Ascending aorta (tissue), 2 donors: ENCODE results near the gene TMEM254. TPM values are rescaled to one million over a fixed set of nuclear protein-coding genes. Genes with fewer than 3 reads are reported as not detected.
"Not testable (repeated sequence)": the region's sequence is repeated elsewhere in the genome, so short reads cannot be mapped to it uniquely, and the experiment has no call there.

Source experiments
- DNase-seq, 2 donors: peaks; one replicate each; pipeline ENCODE4 v3.0.0-alpha.2; 2019; ENCODE audit warnings: low spot score in 2 of 2
- H3K27ac ChIP-seq, 2 donors: fragments of 200-600 bp; sonication (generic); one replicate each; pipeline ENCODE4 v1.5.1; 2016 to 2017; ENCODE audit warnings: mild to moderate bottlenecking in 1 of 2
- H3K27me3 ChIP-seq: fragments of 200-600 bp; sonication (generic); one replicate; pipeline ENCODE4 v1.5.1; 2017
- H3K36me3 ChIP-seq, 2 donors: fragments of 200-600 bp; sonication (generic); one replicate each; pipeline ENCODE4 v1.5.1; 2016
- H3K4me1 ChIP-seq, 2 donors: fragments of 200-600 bp; sonication (generic); one replicate each; pipeline ENCODE4 v1.5.1; 2016 to 2017; ENCODE audit warnings: mild to moderate bottlenecking in 1 of 2
- H3K4me3 ChIP-seq, 2 donors: fragments of 200-600 bp; sonication (generic); one replicate each; pipeline ENCODE4 v1.5.1; 2016 to 2017; ENCODE audit warnings: mild to moderate bottlenecking in 1 of 2
- H3K9me3 ChIP-seq, 2 donors: fragments of 200-600 bp; sonication (generic); one replicate each; pipeline ENCODE4 v1.5.1; 2016
- intact Hi-C: fragments of 100-400 bp; cut with DNase I; formaldehyde crosslinking; loops from one replicate; pipeline ENCODE4 v1.15.1; 2023
- total RNA-seq: library from RNA; depleted of rRNA; stranded (reverse); fragments of >200 nt; gene quantifications from one replicate; pipeline ENCODE4 v1.1.0, GENCODE V29; 2016
- TF ChIP-seq, protein P1 (sequence below), 3 experiments: fragments of 200-600 bp in 2 of 3; fragments of 450-650 bp in 1 of 3; sonication (generic) in 2 of 3; IDR thresholded peaks; one replicate each; pipeline ENCODE4 v1.5.1; 2016 to 2019; ENCODE audit warnings: antibody characterized with exemption in 3 of 3, mild to moderate bottlenecking in 1 of 3, moderate library complexity in 1 of 3

Gene TMEM254
- total RNA-seq, 1 donor from 2014 or later = 2.4 TPM

DNA sequence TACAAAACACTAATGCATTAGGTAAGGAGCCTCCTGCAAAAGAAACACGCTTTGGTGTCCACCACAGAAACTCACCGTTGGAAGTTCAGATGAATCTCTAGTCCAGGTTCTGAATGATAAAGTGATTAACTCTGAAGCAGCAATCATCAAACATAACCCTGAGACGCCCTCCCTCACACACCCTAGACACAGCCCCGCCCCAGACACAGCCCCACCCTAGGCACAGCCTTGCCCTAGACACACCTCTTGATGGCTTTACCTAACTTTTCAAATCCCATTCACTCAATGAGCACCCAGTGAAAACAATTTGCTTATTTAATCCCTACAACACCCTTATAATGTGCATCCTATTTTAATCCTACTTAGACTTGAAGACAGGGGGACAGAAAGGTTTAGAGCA lies 21.3 kb upstream of the TMEM254 start:
- no peaks in the 10 kb centered on the region for H3K4me1 ChIP-seq
- no peak overlapping the region for H3K27ac ChIP-seq
- H3K9me3 ChIP-seq = no peaks in the 10 kb centered on the region
- TF ChIP-seq, protein P1, sequence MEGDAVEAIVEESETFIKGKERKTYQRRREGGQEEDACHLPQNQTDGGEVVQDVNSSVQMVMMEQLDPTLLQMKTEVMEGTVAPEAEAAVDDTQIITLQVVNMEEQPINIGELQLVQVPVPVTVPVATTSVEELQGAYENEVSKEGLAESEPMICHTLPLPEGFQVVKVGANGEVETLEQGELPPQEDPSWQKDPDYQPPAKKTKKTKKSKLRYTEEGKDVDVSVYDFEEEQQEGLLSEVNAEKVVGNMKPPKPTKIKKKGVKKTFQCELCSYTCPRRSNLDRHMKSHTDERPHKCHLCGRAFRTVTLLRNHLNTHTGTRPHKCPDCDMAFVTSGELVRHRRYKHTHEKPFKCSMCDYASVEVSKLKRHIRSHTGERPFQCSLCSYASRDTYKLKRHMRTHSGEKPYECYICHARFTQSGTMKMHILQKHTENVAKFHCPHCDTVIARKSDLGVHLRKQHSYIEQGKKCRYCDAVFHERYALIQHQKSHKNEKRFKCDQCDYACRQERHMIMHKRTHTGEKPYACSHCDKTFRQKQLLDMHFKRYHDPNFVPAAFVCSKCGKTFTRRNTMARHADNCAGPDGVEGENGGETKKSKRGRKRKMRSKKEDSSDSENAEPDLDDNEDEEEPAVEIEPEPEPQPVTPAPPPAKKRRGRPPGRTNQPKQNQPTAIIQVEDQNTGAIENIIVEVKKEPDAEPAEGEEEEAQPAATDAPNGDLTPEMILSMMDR (IDR thresholded peaks at IDR 0.05) = no peak
- H3K27me3 ChIP-seq = no peaks in the 10 kb centered on the region
- no peak for DNase-seq
- H3K4me3 ChIP-seq = no peak overlapping the region
- no peaks in the 10 kb centered on the region for H3K36me3 ChIP-seq
- intact Hi-C loops = no loop called here

DNA sequence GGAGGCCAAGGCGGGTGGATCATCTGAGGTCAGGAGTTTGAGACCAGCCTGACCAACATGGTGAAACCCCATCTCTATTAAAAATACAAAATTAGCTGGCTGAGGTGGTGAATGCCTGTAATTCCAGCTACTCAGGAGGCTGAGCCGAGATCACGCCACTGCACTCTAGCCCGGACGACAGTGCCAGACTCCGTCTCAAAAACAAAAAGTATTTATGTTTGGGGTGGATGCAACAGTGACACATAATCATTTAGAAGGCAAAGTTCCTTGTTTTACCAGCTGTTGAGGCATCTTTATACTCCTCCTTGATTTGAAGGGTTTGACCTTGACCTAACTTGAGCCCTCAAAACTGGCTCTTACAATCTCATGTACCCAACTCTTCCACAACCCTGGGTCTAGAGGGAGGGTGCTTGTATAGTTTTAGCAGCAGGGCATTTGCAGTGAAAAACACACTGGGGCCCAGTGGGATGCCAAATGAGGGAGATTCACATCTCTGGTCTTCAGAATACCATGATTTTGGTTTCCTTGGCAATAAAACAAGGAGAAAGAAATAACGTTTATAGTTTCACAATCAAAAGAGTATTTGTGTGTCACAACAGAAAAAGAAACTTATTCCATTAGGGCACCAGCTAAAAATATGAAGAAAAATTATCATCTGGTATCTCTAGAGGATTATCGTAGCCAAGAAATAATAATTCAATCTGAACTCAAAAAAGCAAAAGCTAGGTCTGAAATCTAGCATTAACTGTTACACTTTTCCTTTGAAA lies 14.2 kb upstream of the TMEM254 start:
- no peak for DNase-seq
- peak overlapping the region; percentile 41 to 70 for H3K27ac ChIP-seq
- H3K36me3 ChIP-seq = no peaks in the 10 kb centered on the region
- intact Hi-C loops = no loop called here
- H3K27me3 ChIP-seq = no peaks in the 10 kb centered on the region
- H3K4me1 ChIP-seq = peaks cover 0 to 4% of the 10 kb centered on the region in 2 donors
- TF ChIP-seq, protein P1 (IDR thresholded peaks at IDR 0.05) = no peak
- peak overlapping the region in 1 of 2 donors; percentile 19 for H3K4me3 ChIP-seq
- no peaks in the 10 kb centered on the region for H3K9me3 ChIP-seq

DNA sequence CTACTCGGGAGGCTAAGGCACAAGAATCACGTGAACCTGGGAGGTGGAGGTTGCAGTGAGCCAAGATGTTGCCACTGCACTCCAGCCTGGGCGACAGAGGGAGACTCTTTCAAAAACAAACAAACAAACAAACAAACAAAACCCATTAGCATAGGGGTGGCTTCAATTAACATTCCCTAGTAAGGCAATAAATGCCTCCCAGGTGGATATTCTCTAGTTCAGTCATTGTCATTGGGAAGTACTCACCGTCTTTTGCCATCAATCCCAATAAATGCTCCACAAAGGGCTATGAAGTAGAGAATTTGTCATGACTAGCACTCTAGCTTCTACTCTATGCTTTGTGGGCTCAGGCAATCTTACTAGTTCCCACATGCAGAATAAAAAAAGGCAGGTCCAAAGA lies 11.7 kb upstream of the TMEM254 start:
- intact Hi-C loops = no loop called here
- H3K9me3 ChIP-seq = no peaks in the 10 kb centered on the region
- no peaks in the 10 kb centered on the region for H3K27me3 ChIP-seq
- DNase-seq = no peak
- H3K4me3 ChIP-seq = no peak overlapping the region
- H3K27ac ChIP-seq = no peak overlapping the region
- no peaks in the 10 kb centered on the region for H3K36me3 ChIP-seq
- peaks cover 0 to 4% of the 10 kb centered on the region in 2 donors for H3K4me1 ChIP-seq
- TF ChIP-seq, protein P1 (IDR thresholded peaks at IDR 0.05) = no peak

DNA sequence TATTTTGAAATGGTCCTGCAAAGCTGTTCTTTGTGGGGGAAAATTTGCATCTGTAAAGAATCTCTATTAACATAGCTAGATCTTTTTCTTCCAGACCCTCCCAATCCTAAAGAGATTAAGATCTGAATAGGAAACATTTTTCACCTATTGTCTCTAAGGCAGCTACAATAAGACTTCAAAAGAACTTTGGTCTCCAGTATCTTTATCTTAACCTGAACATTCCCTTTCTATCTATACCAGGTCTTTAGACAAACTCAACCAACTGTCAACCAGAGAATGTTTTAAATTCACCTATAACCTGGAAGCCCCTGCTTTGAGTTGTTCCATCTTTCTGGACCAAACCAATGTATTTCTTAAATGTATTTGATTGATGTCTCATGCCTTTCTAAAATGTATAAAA lies 10.6 kb upstream of the TMEM254 start:
- H3K27ac ChIP-seq, H3K36me3 ChIP-seq, H3K27me3 ChIP-seq, H3K4me1 ChIP-seq, H3K9me3 ChIP-seq, intact Hi-C loops, H3K4me3 ChIP-seq, DNase-seq: not testable (repeated sequence)

DNA sequence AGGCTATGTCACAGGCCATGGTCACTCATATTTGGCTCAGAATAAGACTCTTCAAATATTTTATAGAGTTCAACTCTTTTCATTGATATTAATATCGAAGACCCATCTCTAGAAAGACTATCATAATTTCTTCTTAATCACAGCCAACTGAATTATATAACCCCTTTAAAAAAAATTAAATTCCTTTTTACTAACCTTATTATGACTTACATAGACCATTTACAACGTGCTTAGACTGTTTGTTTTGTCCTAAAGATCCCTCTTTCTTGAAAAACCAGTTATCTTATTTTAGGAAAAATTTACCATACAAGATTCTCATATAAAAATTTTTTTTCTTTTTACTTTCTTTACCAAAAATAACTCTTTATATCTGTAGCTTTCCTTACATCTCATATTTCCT lies 10.2 kb upstream of the TMEM254 start:
- no peak for DNase-seq
- H3K4me1 ChIP-seq = peaks cover 0 to 4% of the 10 kb centered on the region in 2 donors
- no peak overlapping the region for H3K27ac ChIP-seq
- no peaks in the 10 kb centered on the region for H3K9me3 ChIP-seq
- H3K4me3 ChIP-seq = no peak overlapping the region
- TF ChIP-seq, protein P1 (IDR thresholded peaks at IDR 0.05) = no peak
- H3K27me3 ChIP-seq = no peaks in the 10 kb centered on the region
- H3K36me3 ChIP-seq = no peaks in the 10 kb centered on the region
- intact Hi-C loops = no loop called here

DNA sequence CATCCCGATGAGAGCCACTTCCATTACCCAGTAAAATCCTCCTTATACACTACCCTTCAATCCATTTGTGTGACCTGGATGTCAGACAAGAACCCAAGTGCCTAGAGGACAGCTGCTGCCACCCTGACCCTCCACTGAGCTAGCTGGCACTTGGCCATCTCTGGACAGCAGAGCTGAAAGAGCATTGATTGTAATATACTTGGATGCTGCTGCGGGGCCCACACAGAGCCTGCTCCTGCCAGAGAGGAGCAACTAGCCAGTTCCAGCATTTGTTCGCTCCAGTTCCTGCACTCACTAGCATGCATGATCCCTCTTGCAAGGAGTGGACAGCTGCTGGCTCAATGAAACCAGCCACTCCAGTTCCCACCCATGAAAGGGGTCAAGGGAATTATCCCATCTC lies 8.4 kb upstream of the TMEM254 start:
- Histone ChIP-seq H3K27ac (no peak overlapping the region), H3K4me1 (no peaks in the 10 kb centered on the region), H3K27me3 (no peaks in the 10 kb centered on the region), H3K9me3 (no peaks in the 10 kb centered on the region), H3K4me3 (no peak overlapping the region), H3K36me3 (no peaks in the 10 kb centered on the region)
- TF ChIP-seq, protein P1 (IDR thresholded peaks at IDR 0.05) = no peak
- no peak for DNase-seq
- intact Hi-C loops = no loop called here
